A549 (cell line): ENCODE results near the gene FAM131B. TPM values are rescaled to one million over a fixed set of nuclear protein-coding genes. Genes with fewer than 3 reads are reported as not detected.
A peak's percentile ranks its signal among the peaks of the same experiment; 100 is the strongest.

Source experiments
- ATAC-seq, 2 experiments: fragments of 200-7000 bp in 1 of 2; fragments of >200 bp in 1 of 2; cut with Nextera tagmentation in 1 of 2; cut with Tn5 transposase in 1 of 2; 3 replicates each; pipeline versions ENCODE4 v1.8.0 to v1.9.1; 2018 to 2020; ENCODE audit warnings: mild to moderate bottlenecking in 1 of 2, moderate library complexity in 1 of 2
- CTCF ChIA-PET: fragments of 300-600 bp; sonication (Branson Sonifier 250); formaldehyde crosslinking; extraction: SDS; loops from one replicate; lab custom pipeline; 2021; ENCODE audit warnings: antibody characterized with exemption, inconsistent platforms; lab: Yijun Ruan, JAX
- POLR2A ChIA-PET: fragments of 350-600 bp; formaldehyde crosslinking; extraction: SDS; loops from one replicate; lab custom pipeline; 2021; ENCODE audit warnings: antibody characterized with exemption, inconsistent platforms; lab: Yijun Ruan, JAX
- DNase-seq, 2 experiments: peaks; one replicate each; pipeline versions ENCODE4 v3.0.0 to v3.0.0-alpha.2; 2011 to 2016; ENCODE audit warnings: low read depth in 1 of 2, low spot score in 1 of 2
- FAIRE-seq: peaks from 2 replicates; lab custom pipeline; 2011; peaks lifted over from hg19 to GRCh38; lab: Jason Lieb, UNC
- H3K27ac ChIP-seq, 2 experiments: fragments of >200 bp; sonication (Bioruptor Twin); formaldehyde crosslinking; 3 replicates each; pipeline ENCODE4 v1.5.1; 2016 to 2017
- H3K4me1 ChIP-seq: fragments of >200 bp; sonication (Bioruptor Twin); formaldehyde crosslinking; 3 replicates; pipeline ENCODE4 v1.6.1; 2016
- H3K4me2 ChIP-seq: fragments of >200 bp; sonication (Bioruptor Twin); formaldehyde crosslinking; 3 replicates; pipeline ENCODE4 v1.6.1; 2016
- H3K4me3 ChIP-seq: fragments of >200 bp; sonication (Bioruptor Twin); formaldehyde crosslinking; 3 replicates; pipeline ENCODE4 v1.5.1; 2016
- H3K9me3 ChIP-seq: fragments of >200 bp; sonication (Bioruptor Twin); formaldehyde crosslinking; 3 replicates; pipeline ENCODE4 v1.6.1; 2016
- ATOH8 ChIP-seq: fragments of 250-450 bp; sonication (Bioruptor Pico); IDR thresholded peaks from 2 replicates; pipeline ENCODE4 v1.5.0; 2020; ENCODE audit warnings: low read depth, mild to moderate bottlenecking, moderate library complexity
- BCL3 ChIP-seq: fragments of >200 bp; sonication (Bioruptor Twin); formaldehyde crosslinking; IDR thresholded peaks from 3 replicates; pipeline ENCODE4 v1.6.1; 2016
- CHD2 ChIP-seq: fragments of 150-350 bp; IDR thresholded peaks from 2 replicates; pipeline ENCODE4 v1.6.1; 2014; ENCODE audit warnings: low read length; ENCODE audit not compliant: partially characterized antibody
- CHD4 ChIP-seq: fragments of 200-600 bp; sonication (generic); IDR thresholded peaks from 2 replicates; pipeline ENCODE4 v1.6.1; 2016; ENCODE audit warnings: antibody characterized with exemption, mild to moderate bottlenecking, borderline replicate concordance
- CTCF ChIP-seq: fragments of >200 bp; sonication (Bioruptor Twin); formaldehyde crosslinking; IDR thresholded peaks from 3 replicates; pipeline ENCODE4 v1.5.1; 2016
- ELK1 ChIP-seq: fragments of 150-350 bp; IDR thresholded peaks from 2 replicates; pipeline ENCODE4 v1.6.1; 2014; ENCODE audit warnings: low read depth, mild to moderate bottlenecking, low read length
- ESRRA ChIP-seq: fragments of 150-350 bp; IDR thresholded peaks from 2 replicates; pipeline ENCODE4 v1.6.1; 2014; ENCODE audit warnings: mild to moderate bottlenecking, low read length, borderline replicate concordance
- FOSB ChIP-seq: fragments of 250-450 bp; sonication (Bioruptor Pico); IDR thresholded peaks from 2 replicates; pipeline ENCODE4 v1.5.0; 2020; ENCODE audit warnings: mild to moderate bottlenecking, moderate library complexity
- FOXS1 ChIP-seq: fragments of 250-450 bp; sonication (Bioruptor Pico); IDR thresholded peaks from 2 replicates; pipeline ENCODE4 v1.5.0; 2020; ENCODE audit warnings: mild to moderate bottlenecking, moderate library complexity
- HDAC2 ChIP-seq: fragments of 200-600 bp; sonication (generic); IDR thresholded peaks from 2 replicates; pipeline ENCODE4 v1.6.1; 2016
- HES2 ChIP-seq: fragments of >200 bp; sonication (Bioruptor Twin); formaldehyde crosslinking; IDR thresholded peaks from 2 replicates; pipeline ENCODE4 v1.6.1; 2016
- HOXA7 ChIP-seq: fragments of 250-450 bp; sonication (Bioruptor Pico); IDR thresholded peaks from 2 replicates; pipeline ENCODE4 v1.5.0; 2020; ENCODE audit warnings: mild to moderate bottlenecking, moderate library complexity
- HOXB5 ChIP-seq: fragments of 250-450 bp; sonication (Bioruptor Pico); IDR thresholded peaks from 2 replicates; pipeline ENCODE4 v1.5.0; 2020; ENCODE audit warnings: mild to moderate bottlenecking, moderate library complexity
- JUN ChIP-seq, 2 experiments: fragments of >200 bp; sonication (Bioruptor Twin); formaldehyde crosslinking; IDR thresholded peaks; 2 replicates in 1 of 2; 3 replicates in 1 of 2; pipeline ENCODE4 v1.6.1; 2016 to 2017
- JUNB ChIP-seq: fragments of >200 bp; sonication (Bioruptor Twin); formaldehyde crosslinking; IDR thresholded peaks from 2 replicates; pipeline ENCODE4 v1.6.1; 2016
- KDM1A ChIP-seq: fragments of 200-600 bp; sonication (generic); IDR thresholded peaks from 2 replicates; pipeline ENCODE4 v1.6.1; 2016; ENCODE audit warnings: low read depth, mild to moderate bottlenecking
- KDM5A ChIP-seq: fragments of 200-600 bp; sonication (generic); IDR thresholded peaks from 2 replicates; pipeline ENCODE4 v1.6.1; 2016; ENCODE audit warnings: antibody characterized with exemption, mild to moderate bottlenecking
- MAFK ChIP-seq: fragments of 450-650 bp; IDR thresholded peaks from 2 replicates; pipeline ENCODE4 v1.6.1; 2014; ENCODE audit not compliant: partially characterized antibody
- MYC ChIP-seq: IDR thresholded peaks from 2 replicates; pipeline ENCODE4 v1.6.1; 2012; ENCODE audit warnings: mild to moderate bottlenecking, inconsistent platforms, low read length, improper control_type of control experiment, borderline replicate concordance
- NFE2L2 ChIP-seq: fragments of 150-350 bp; conservative IDR thresholded peaks from 2 replicates; pipeline ENCODE4 v1.6.1; 2014; ENCODE audit warnings: low read length
- NPAS2 ChIP-seq: fragments of 250-450 bp; sonication (Bioruptor Pico); IDR thresholded peaks from 2 replicates; pipeline ENCODE4 v1.8.0; 2022; ENCODE audit warnings: mild to moderate bottlenecking, moderate library complexity, borderline replicate concordance
- NR3C1 ChIP-seq: fragments of >200 bp; sonication (Bioruptor Twin); formaldehyde crosslinking; IDR thresholded peaks from 3 replicates; pipeline ENCODE4 v1.6.1; 2017
- POLR2A ChIP-seq: IDR thresholded peaks from 2 replicates; pipeline ENCODE4 v1.6.1; 2012; ENCODE audit warnings: mild to moderate bottlenecking, low read length
- RARB ChIP-seq: fragments of 250-450 bp; sonication (Bioruptor Pico); IDR thresholded peaks from 2 replicates; pipeline ENCODE4 v1.8.0; 2021; ENCODE audit warnings: mild to moderate bottlenecking, moderate library complexity
- RCOR1 ChIP-seq: fragments of 150-350 bp; IDR thresholded peaks from 2 replicates; pipeline ENCODE4 v1.6.1; 2014; ENCODE audit warnings: antibody characterized with exemption, low read length, low read depth
- RNF2 ChIP-seq: fragments of 200-600 bp; sonication (generic); IDR thresholded peaks from 2 replicates; pipeline ENCODE4 v1.6.1; 2016; ENCODE audit warnings: low read depth, mild to moderate bottlenecking, antibody characterized with exemption, moderate library complexity, borderline replicate concordance
- TFCP2L1 ChIP-seq: fragments of 250-450 bp; sonication (Bioruptor Pico); IDR thresholded peaks from 2 replicates; pipeline ENCODE4 v1.5.0; 2021; ENCODE audit warnings: mild to moderate bottlenecking
- USF2 ChIP-seq: fragments of 450-650 bp; IDR thresholded peaks from 2 replicates; pipeline ENCODE4 v1.6.1; 2014; ENCODE audit warnings: antibody characterized with exemption
- ZC3H11A ChIP-seq: fragments of 450-650 bp; IDR thresholded peaks from 2 replicates; pipeline ENCODE4 v1.6.1; 2014; ENCODE audit warnings: antibody characterized with exemption, mild to moderate bottlenecking
- WGBS: methylation state at CpG from one replicate; pipeline ENCODE4 v1.1.6; 2017; ENCODE audit errors: missing lambda C conversion rate; 5-methylcytosine and 5-hydroxymethylcytosine counted together
- polyA plus RNA-seq, 4 experiments: library from polyadenylated mRNA; depleted of rRNA in 3 of 4; stranded (reverse); fragments of >200 nt; fragmentation: RNase III in 1 of 4; extraction: RNeasy Plus Mini Kit Qiagen cat#74134 plus additional on column Dnase treatment in 1 of 4; gene quantifications; 2 replicates in 3 of 4; 3 replicates in 1 of 4; pipeline ENCODE4 v1.2.3, GENCODE V29; 2011 to 2017

FAM131B gene
- polyA plus RNA-seq, 2 of the 4 experiments (the other 2 are of a cell fraction), result 0.19 to 0.52 TPM

- Histone ChIP-seq H3K4me3 (no peak overlapping the region), H3K4me2 (no peak overlapping the region), H3K4me1 (peaks cover 10% of the 10 kb centered on the region; the same call in 1 of the 3 replicates), H3K27ac (no peak overlapping the region), H3K9me3 (no peaks in the 10 kb centered on the region)
- CTCF ChIA-PET, result interaction anchor here (0.8 to 4.3 kb wide), 7 partner anchors 9 to 157 kb away, joined by 3 to 19 read pairs (median 6); partner anchors contain the start of gene EPHA1
- DNase-seq (no peak), ATAC-seq (peak; percentile 3 to 5; a peak in 2 of 6 replicates), FAIRE-seq (no peak)
- TF ChIP-seq NPAS2 (CRISPR knock-in tag), result no peak
- no peak for TF ChIP-seq TFCP2L1 (CRISPR knock-in tag)
- TF ChIP-seq MAFK, result no peak
- TF ChIP-seq POLR2A, result no peak
- TF ChIP-seq ELK1, result no peak
- TF ChIP-seq JUNB, result no peak
- TF ChIP-seq USF2, result no peak
- no peak for TF ChIP-seq RNF2
- no peak for TF ChIP-seq ATOH8 (CRISPR knock-in tag)
- TF ChIP-seq CHD2, result no peak
- TF ChIP-seq HES2, result no peak
- no peak for TF ChIP-seq CHD4
- no peak for TF ChIP-seq ESRRA
- TF ChIP-seq KDM5A, result no peak
- TF ChIP-seq FOXS1 (CRISPR knock-in tag), result no peak
- TF ChIP-seq BCL3, result no peak
- TF ChIP-seq NFE2L2, result no peak
- TF ChIP-seq HOXA7 (CRISPR knock-in tag), result no peak
- TF ChIP-seq HDAC2, result no peak
- no peak for TF ChIP-seq RCOR1
- POLR2A ChIA-PET, result no interaction called here
- 81% methylated on average over 20 of the region's 28 CpGs for WGBS
These were observed 34.4 kb upstream of the FAM131B start for GRCh38 chr7:143396625-143397556.

- FAIRE-seq (no peak), DNase-seq (no peak), ATAC-seq (peak; percentile 12 to 17; a peak in 4 of 6 replicates)
- Histone ChIP-seq H3K9me3 (no peaks in the 10 kb centered on the region), H3K27ac (no peak overlapping the region), H3K4me2 (no peak overlapping the region), H3K4me1 (peaks cover 13% of the 10 kb centered on the region; the same call in 1 of the 3 replicates), H3K4me3 (no peak overlapping the region)
- TF ChIP-seq KDM5A, result no peak
- TF ChIP-seq KDM1A, result no peak
- TF ChIP-seq CTCF, result no peak
- no peak for TF ChIP-seq NR3C1
- TF ChIP-seq HOXB5 (CRISPR knock-in tag), result no peak
- TF ChIP-seq RARB, result no peak
- no peak for TF ChIP-seq FOSB (CRISPR knock-in tag)
- no peak for TF ChIP-seq ZC3H11A
- TF ChIP-seq MYC, result no peak
- TF ChIP-seq NPAS2 (CRISPR knock-in tag), result no peak
- no peak for TF ChIP-seq JUN (IDR thresholded peaks at IDR 0.05)
- 76% methylated on average over 7 of the region's 7 CpGs for WGBS
- ChIA-PET CTCF (interaction anchor here (1.0 to 4.3 kb wide), 6 partner anchors 12 to 156 kb away, joined by 3 to 19 read pairs (median 4); partner anchors contain the start of gene EPHA1), POLR2A (interaction anchor here (0.8 kb wide), 1 partner anchor 16 kb away, joined by 3 read pairs; no protein-coding TSS in a partner anchor)
These were observed 33.7 kb upstream of the FAM131B start for GRCh38 chr7:143396182-143396581.
